Myocyte (in vitro differentiated cells): ENCODE results near the gene MED9. TPM values are rescaled to one million over a fixed set of nuclear protein-coding genes. Genes with fewer than 3 reads are reported as not detected.

Experiments used
- DNase-seq: peaks from one replicate; pipeline ENCODE4 v3.0.0-alpha.2; 2012; ENCODE audit warnings: low read depth
- total RNA-seq: library from RNA; depleted of rRNA; stranded (reverse); fragments of >200 nt; gene quantifications from 2 replicates; pipeline ENCODE4 v1.2.3, GENCODE V29; 2014

The MED9 gene
- total RNA-seq, 1 donor from 2014 or later: 22.4 TPM

DNA sequence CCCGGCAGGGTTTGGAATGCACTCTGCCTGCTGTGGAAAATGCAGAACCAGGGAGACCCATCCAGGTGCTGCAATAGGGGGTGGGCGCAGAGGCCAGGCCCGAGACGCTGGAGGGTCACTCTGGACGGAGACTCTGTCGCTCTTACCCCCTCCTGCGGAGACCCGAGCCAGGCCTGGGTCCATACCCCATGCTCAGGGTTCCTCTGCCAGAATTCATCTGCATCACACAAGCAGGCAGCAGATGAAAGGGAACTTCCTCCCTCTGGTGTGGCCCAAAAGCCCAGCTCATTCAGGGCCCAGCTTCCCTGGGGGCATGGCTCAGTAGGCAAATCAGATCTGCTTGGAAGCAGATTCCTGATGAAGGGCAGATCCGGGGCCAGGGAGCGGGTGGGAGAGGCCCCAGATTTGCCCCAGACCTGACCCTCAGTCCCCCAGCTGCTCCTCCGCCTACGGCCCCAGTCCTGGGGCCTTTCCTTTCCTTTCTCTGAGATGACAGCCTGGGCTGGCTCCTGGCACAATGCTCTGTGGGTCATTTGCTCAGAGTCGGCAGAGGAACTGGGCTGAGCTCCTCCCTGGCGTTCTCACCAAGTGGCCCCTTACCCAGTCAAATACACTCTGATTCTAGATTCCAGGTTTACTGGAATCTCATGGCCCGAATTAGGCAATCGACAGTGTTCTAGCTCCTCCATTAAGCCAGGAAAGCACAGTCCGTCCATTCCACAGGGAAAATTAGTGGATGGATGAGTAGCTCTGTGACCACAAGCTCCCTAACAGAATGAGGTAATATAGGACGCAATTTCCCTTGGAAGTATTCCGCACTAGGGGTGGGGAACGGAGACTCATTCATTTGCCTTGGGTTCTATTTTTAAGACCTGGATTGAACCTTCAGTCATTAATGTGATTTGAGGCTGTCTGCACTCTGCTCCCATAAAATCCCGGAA lies 38.5 kb downstream of the MED9 start:
- DNase-seq: no peak

DNA sequence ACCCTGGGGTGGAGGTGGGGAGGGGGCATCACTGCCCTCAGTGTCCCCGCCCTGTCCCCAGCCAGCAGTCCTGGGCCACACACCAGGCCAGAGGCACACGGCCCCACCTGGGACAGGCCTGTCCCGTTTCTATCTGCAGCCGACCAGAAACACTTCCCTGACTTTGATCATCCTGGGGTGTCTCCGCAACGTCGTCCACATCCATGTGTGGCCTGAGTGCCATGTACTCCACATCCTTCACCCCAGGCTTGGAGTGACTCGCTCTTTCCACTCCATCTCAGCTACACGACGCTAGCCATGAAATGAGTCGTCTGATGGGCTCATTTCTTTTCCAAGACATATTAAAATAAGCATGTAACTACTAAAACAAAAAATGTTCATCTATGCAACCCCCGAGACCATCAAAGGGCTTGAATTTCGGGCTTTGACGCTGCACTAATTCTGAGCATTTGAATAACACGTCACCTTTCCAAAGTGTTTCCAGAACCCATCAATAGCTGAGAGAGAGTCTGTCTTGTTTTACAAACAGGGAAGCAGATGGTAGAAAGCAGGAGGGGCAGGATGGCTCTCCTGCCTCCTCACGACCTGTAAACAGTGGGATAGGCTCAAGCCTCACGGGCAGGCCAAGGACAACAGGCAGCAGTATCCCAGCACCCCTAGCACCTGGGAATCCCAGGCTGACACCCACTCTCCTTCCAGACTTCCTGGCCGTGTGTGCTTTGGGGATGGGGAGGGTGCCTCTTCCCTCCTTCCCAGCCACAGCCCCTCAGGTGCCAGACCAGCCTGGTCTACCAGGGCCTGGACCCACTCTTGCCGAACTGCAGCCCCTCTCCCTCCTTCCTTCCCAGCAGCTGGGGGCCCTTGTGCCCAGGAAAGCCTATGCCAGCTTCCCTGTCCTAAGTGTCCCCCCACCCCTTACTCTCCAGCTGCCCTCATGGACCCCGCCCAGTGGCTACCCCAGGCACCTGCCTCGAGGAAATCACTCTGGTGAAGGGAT lies 39.4 kb downstream of the MED9 start:
- DNase-seq: peak; percentile 51

- DNase-seq: no peak
Observed at GRCh38 chr17:17516941-17517720, 40.3 kb downstream of the MED9 start.

GRCh38 chr17:17518014-17518413 lies 41.2 kb downstream of the MED9 start:
- no peak for DNase-seq

- DNase-seq: no peak
Observed at GRCh38 chr17:17518951-17519350, 42.2 kb downstream of the MED9 start.

DNA sequence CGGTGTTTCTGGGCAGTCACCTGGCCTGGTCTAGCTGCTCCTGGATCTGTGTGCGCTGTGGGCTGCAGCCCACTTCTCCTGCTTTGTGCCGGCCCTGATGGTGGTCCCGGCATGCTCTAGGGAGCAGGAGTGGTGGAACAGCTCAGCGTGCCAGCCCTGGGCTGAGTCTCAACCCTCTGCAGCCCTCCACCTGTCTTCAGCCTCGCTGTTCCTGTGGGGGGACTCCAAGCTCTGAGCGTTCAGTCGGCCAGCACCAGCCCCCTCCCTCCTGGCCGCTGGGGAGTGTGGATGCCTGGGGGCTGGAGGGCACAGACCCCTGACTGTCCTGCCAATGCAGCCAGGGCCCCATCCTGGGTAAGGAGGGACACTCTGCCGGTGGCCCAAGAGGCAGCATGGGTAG lies 43.1 kb downstream of the MED9 start:
- no peak for DNase-seq

DNA sequence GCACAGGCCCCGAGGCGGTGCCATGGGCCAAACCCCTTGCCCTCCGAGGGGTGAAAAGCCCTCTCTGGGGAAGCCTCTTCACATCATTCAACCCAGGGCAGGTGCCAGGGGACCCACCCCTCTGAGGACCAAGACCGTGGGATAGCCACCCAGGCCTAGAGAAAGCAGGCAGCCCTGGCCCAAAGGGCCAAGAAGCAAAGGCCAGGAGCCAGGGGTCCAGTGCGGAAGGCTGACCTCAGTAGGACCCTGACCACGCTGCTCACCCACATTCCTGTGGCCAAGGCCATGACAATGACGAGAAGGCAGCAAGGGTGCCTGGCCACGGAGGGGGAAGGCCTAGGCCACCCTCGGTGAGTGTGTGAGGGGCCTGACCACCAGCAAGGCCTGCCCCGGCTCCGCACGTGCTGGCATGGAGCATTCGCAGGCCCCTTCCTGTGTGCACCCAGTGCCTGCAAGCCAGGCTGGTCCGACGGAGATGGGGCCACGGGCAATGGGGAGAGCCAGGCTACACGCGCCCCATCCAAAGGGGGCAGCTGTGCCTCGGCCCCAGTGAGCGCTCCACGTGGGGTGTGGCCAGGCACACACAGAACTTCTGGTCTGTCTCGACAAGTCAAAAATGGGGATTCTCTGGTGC lies 43.9 kb downstream of the MED9 start:
- DNase-seq: no peak

DNA sequence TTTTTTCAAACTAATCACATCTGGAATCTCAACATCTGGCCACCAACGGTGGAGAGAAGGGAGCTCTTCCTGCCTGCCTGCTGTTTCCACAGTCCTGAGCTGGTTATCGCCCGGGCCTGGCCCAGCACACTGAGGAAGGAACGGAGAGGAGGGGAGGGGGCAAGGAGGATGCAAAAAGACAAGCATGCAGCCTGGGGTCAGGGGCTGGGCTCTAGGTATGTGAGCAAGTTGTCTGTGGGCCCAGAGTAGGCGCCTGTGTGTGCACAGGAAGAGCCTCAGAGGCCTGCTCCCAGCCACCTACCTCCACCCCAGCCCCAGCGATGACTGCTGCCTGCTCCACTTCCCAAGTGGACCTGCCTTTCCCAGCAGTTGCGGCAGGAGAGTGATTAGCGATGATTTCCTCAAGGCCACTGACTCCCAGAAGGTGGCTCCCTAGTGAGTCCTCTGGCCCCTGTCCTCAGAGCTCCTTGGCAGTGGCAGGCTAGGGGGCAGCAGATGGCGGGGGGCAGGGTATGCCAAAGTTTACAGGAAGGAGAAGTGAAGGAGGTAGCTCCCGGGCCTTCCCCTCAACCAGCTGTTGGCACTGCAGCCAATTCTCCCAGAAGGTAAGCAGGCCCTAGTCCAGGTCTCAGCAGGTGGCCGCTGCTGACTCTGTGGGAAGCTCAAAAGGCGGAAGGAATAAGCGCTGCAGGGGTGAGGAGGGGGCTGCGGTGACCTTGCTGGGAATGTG lies 46.4 kb downstream of the MED9 start:
- DNase-seq: no peak

GRCh38 chr17:17523731-17524490 lies 47.1 kb downstream of the MED9 start:
- DNase-seq: no peak

DNA sequence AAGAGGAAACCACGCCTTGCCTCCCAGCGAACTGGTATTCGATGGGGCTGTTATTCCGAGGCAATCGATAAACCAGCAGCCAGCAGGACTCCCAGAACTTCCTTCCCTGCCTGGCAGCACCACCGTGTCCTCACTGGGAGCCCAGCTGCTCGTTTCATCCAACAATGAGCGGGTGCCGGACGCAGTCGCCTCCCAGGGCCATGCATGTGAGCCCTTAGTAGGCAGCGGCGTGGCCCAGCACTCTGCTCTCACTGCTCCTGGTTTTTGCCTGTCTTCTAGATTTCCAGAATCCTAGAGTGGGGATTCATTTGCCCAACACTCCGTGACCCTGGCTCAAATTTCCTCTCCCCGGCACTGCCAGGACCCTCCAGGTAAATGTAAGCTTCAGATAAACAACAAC lies 48.5 kb downstream of the MED9 start:
- no peak for DNase-seq

GRCh38 chr17:17525956-17526355 lies 49.2 kb downstream of the MED9 start:
- no peak for DNase-seq

DNA sequence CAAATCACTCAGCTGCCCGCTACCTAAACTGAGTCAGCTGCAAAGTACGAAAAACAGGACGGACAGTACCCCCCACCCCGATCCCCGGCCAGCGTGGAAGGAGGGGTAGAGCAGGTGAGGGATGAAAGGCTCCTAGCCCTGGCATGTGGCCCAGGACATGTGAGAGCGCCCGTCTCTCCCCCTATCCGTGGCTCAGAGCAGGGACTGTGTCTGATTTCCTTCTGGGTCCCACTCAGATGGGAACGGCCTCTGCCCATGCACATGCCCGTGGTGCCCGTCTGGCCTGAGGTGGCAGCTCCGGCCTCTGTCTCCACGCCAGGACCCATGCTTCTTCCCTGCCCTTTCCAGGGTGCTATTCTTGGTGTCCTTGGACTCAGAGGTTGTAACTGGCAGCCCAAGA lies 49.6 kb downstream of the MED9 start:
- no peak for DNase-seq

DNA sequence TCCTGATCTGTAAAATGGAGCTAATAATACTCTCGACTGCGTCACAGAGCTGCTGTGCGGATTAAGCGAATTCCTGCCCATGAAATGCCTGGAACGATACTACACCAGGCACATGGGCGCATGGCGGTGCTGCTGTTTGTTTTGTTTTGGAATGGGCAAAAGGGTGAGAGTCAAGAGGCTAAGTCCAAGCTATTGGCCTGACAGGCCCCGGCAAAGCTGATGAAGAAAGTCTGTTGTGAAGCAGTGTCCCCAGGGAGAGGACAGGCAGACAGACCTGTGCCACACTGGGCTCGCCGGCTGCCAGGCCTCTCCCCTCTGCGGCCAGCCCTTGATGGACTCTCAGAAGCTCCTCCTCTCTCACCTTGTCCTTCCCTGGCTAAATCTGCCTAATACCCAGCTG lies 50.7 kb downstream of the MED9 start:
- no peak for DNase-seq

- DNase-seq: no peak
Observed at GRCh38 chr17:17527956-17528500, 51.2 kb downstream of the MED9 start.

GRCh38 chr17:17528696-17529652 lies 52.2 kb downstream of the MED9 start:
- no peak for DNase-seq

GRCh38 chr17:17531156-17531555 lies 54.4 kb downstream of the MED9 start:
- DNase-seq: no peak

DNA sequence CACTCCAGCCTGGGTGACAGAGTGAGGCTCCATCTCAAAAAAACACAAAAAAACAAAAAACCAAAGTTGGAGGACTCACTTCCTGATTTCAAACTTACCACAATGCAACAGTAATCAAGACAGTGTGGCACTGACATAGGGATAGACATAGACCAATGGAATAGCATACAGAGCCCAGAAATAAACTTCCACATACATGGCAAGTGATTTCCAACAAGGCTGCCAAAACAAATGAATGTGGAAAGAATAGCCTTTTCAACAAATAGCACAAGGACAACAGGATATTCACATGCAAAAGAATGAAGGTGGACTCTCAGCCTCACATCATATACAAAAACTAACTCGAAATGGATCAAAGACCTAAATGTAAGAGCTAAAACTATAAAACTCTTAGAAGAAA lies 56.2 kb downstream of the MED9 start:
- no peak for DNase-seq
